ENCODE measurements around the gene AGAP1.

The AGAP1 gene

DNA sequence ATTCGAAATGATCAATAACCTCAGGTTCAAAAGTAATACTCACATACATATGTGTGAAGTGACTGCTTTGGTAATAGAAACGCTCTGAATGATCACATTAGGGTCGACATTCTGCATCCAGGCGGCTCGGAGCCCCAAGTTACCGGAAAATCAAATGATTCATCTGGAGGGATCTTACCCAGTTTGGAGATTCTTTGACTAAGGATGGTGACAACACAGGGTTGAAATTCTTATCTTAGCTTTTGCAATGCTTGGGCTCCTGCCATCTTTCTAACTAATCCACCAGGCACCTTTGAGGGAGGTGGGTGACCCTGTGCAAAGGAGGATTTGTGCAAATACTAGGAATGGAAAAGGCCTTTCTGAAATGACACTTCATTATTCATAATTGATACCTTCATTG, 663.5 kb downstream of the AGAP1 start:
- FAIRE-seq = no peak

DNA sequence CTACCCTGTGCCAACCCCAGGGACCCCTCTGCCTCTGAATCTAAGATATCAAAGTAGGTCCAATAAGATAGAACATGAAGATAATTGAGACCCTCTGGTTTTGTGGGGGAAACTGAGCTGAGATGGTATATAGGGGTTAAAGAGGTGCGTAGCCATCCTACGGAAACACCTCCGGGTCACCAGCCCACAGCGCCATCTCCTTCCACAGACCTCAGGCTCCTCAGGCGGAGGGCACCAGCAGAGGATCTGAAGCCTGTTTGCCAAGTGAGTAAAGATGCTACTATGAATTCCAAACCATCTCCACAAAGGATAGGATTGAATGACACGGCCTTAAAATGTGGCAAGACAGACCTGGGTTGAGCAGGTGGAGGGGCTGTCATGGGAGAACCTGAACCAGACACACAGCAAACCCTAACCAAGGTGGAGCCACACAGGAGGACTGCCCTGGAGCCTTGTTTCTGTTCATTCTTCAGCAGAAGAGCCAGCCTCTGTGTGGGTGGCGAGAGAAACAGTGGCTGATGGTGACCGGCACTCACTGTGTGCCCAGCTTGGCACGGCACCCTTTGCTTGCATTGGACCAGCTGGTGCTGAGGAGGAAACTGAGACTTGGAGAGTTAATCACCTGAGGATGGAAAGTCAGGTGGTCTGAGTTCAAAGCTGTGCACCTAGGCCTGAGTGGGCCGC, 664.1 kb downstream of the AGAP1 start:
- no peak for FAIRE-seq

DNA sequence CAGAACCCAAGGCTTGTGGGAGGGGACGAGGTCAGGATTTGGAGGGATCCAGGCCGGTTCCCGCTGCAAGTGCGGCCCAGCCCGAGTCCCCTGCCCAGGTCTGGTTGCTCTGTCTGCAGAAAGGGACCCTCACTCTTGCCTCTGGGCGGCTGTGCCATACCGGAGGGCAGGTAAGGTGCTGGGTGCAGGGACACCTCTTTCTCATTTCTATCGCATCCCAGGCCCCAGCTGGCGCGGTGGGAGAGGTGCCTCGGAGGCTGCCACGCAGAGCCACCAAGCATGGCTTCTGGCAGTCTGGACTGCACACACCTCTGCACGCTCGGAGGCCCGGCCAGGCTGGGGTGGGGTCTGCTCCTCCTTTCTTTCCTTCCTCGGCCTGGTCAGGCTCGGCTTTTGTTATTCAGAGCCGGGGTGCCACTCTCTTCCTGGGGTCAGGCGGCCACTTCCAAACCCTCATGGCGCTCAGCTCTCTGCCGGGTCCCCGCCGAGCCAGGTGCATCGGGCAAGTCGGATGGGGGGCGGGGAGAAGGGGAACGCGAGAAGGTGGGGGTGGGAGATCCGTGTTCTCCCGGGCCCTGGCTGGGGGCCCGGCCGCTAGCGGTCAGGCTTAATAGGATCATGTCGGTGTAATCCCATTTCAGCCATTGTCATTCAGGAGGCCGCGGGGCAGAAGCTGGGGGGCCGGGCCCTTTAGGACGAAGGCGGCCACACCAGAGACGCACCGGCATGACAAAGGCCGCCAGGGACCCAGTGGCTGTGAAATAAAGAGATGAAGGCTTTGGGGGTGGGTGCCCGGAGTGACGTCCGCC, 665.3 kb downstream of the AGAP1 start:
- no peak for FAIRE-seq

DNA sequence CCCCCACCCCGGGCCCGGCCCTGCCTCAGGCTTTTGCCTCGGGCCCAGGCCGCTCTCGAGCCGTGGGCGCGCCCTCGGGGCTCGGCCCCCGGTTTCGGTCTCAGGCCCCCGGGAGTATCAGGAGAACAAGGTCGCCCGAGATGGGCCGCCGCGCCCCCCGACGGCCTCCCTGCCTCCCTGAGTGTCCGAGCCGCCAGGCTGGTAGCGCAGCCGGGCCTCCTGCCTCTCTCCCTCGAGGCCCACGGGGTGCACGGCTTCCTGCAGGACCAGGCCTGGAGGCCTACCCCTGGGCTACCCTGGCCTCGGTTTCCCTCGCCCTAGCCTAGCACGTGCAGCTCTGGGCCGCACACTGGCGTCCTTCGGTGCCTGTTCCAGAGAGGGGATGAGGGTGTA, 665.9 kb downstream of the AGAP1 start:
- FAIRE-seq = no peak

DNA sequence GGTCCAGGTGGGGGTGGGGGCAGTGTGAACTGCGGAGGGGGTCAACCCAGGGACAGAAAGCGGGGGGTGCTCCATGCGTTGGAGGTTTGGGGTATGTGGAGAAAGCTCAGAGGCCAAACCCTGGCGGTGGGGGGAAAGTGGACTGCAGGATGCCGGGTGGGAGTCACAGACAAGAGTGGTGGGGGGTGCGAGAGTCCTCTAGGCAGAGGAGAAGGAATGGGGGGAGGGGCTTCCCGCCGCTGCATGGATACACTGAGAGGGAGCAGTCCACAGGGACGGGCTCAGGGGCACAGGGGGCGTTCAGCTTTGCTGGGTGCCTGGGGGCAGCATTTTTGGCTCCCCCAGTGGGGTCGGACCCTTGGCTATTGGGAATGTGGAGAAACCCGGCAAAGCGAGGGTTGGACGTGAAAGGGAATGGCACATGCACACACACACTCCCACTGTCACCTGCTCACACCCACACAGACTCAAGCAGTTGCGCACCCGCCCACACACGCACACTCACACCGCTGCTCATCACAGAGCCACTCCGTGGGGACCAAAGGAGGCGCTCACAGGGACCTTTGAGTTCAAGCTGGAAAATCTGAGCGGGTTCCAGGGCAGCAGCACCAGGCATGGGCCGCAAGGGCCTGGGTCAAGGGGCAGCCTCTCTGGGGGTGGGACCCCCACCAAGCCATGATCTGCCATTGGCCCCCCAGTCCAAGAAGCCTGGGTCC, 666.7 kb downstream of the AGAP1 start:
- no peak for FAIRE-seq

DNA sequence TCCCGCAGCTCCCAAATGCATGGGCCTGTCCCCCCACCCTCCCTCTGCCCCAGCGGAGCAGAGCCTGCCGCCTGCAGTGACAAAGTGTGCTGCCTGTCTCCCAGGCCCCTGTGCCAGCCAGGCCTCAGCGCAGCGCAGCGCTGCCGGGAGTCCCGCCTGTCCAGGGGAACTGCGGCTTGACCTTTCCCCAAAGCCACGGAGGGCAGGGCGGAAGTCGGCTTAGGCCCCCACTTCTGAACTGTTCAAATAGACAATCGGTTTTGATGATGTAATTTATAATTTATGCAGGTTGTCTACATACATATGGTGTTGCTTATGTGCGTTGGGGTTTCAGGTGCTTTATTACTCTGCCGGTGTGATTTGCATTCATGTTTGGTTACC, 667.2 kb downstream of the AGAP1 start:
- FAIRE-seq = no peak

DNA sequence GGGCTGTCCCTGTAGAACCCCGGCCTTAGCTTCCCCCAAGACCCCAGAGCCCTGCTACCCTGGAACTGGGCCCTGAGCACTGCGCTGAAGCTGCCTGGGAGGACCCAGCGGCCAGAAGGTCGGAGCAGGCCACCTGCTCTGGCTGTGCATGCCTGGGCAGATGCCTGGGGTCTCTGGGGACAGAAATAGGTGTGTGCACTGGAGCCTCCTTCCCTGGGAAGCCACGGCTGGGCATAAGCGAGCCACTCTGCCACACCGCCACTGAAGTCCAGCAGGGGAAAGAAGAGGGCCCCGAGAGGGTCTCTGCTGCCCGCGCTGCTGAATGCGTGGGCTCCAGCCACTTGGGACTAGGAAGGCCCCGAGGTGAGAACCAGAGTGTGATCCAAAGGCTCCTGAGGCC, 667.7 kb downstream of the AGAP1 start:
- FAIRE-seq = no peak

DNA sequence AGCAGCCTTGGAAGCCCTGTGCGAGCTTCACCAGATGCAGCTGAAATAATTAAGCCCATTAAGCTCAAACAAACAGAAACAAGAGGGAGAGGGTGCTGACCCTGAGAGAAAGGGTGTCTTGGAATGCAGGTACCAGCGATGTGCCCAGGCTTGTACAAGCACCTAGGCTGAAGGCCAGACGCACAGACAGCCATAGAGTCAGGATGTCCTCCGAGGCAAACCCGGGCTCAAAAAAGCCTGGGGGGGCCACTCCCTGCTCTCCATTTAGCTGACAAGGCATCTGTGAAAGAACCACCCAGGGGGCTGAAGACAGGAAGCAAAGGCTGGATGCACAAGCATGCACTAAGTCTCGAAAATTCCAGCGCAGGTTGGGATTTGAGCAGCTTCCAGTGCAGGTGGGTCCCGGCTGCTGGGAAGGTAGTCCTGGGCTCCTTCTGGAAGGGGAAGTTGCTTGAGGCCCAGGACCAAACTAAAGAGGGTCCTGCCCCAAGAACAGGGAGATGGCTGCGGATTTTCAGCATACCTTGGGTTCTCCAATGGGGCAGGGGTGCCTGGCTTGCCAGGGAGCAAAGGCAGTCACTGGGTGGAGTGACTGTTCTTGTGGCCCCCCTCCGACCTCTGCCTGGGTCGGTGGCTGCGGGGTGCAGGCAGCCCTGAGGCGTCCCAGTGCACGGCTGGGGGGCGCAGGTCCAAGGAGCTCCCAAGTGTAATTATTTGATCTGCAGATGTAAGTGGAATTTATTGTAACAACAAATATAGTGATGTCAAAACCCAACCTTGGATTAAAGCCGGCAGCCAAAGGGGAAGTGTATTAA, 668.4 kb downstream of the AGAP1 start:
- FAIRE-seq = no peak

DNA sequence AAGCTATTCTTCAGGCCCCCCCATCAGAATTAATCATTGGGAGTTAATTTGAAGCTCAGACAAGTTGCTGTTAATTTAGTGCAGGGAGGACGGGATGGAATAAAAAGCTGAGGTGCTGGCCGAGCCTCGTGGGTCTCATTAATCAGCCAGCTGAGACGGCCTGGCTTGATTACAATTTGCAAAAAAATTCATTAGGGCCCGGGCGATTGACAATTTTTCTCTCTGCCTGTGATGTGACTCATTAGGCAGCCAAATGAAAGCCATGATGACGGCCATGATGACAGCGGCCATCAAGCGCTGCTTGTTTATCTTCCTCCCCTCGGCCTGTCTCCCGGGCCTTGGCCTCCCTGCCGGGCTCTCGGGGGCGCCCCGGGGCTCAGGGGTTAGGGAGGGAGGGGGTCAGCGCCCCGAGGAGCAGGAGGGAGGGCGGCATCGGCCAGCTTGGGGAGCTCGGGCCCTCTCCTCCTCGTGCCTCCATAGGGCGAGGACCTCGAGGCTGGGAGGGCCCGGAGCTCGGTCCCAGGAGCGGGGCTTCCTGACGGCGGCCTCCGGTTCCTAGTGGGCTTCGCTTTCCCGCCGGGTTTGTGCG, 669.1 kb downstream of the AGAP1 start:
- FAIRE-seq = no peak

DNA sequence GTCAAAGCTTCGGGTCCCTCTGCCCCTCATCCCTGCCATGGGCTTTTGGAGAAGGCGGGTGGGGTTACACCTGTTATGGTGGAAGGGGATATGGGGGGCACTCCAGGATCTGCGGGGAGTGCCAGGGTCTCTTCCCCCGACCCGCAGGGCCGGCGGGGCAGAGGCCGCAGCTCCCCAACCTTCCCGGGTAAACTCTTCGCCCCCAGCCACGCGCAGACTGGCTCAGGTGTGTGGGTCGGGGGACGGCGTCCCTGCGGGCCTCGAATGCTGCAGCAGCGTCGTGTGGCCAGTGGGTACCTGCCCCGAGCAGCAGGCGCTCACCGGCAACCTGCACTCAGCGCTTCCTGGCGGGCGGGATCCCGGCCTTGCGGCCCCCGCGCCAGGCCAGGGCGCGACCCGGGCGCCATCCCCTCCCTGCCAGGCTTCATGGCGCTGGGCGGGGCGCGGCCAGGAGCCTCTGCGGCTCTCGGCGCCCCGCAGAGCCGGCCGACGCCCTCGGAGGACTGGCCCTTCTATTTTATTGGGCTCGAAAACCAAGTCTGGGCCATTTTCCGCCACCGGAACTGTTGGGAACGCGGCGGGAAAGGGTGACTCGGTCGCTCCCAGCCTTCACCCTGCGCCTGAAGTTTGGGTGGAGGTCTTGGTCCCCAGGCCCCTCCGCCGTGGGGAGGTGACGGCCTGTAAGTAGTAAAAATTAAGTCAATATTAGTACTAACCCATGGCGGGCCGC, 669.8 kb downstream of the AGAP1 start:
- FAIRE-seq = no peak

DNA sequence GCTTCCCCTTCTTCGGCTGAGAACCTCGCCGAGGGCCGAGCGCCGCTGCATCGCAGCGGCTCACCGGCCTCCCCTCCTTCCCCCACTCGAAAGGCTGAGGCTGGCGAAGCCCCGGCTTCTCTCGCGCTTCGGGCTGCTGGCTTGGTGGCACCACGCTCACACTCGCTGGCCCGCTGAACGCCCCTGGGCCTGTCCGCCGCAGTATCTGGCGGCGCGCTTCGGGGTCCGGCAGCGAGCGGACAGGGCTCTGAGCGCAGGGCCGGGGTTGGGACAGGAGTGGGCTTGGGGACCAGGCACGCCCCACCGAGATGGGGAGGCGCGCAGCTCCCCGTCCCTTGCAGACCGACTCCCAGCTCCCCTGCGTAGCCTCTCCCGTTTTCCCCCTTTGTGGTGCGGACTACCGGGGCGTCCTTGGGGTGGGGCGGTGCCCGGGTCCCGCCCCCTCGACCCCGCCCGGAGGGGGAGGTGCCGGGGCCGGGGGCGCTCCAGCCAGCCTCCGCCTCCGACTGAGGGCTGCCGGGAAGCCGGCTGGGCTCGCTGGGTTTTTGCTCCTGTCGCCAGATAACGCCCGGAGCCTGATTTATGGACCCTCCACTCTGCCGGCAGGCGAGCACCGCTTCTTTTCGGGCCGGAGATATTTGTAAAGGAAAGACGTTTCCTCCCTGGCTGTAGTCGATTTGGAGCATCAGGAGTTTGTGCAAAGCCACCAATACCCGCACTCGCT, 670.5 kb downstream of the AGAP1 start:
- FAIRE-seq = no peak

DNA sequence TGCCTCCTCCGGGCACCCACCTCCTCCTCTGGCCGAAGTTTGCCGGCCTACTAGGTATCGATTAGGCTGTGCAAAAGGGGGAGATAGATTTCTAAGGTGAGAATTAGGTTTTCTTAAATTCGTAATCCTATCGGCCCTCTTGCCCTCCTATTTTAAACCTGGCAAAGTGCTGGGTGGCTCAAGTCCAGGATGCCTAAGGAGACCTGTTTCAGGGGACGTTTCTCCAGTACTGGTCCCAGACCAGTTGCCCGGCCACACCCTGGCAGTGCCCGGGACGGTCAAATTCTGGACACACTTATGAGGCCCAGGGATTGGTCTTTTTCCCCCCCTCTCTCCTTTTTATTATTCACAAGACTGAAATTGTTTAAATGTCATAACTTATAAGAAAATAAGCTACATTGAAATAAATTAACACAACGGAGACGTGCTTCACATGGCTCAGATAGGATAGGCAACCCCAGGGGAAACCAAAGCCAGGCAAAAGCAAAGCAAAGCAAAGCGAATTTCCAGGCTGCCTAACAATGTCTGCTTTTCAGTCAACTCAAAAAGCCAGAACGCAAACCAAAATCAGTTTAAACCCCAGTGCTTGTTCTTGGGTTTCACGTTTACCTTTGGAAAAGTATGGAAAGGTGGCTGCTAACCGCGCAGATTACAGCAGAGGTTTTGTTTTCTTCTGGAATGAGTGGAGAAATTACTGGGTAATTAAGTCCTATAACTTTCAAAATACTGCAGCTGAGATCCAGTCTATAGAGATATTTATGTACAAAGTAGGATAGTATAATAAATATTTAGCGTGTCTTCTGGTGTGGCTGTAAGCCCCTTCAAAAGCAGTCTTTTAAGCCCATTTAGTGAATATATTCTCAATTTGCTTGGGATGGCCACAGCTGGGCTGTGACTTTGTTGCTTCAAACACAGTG, 671.3 kb downstream of the AGAP1 start:
- no peak for FAIRE-seq

DNA sequence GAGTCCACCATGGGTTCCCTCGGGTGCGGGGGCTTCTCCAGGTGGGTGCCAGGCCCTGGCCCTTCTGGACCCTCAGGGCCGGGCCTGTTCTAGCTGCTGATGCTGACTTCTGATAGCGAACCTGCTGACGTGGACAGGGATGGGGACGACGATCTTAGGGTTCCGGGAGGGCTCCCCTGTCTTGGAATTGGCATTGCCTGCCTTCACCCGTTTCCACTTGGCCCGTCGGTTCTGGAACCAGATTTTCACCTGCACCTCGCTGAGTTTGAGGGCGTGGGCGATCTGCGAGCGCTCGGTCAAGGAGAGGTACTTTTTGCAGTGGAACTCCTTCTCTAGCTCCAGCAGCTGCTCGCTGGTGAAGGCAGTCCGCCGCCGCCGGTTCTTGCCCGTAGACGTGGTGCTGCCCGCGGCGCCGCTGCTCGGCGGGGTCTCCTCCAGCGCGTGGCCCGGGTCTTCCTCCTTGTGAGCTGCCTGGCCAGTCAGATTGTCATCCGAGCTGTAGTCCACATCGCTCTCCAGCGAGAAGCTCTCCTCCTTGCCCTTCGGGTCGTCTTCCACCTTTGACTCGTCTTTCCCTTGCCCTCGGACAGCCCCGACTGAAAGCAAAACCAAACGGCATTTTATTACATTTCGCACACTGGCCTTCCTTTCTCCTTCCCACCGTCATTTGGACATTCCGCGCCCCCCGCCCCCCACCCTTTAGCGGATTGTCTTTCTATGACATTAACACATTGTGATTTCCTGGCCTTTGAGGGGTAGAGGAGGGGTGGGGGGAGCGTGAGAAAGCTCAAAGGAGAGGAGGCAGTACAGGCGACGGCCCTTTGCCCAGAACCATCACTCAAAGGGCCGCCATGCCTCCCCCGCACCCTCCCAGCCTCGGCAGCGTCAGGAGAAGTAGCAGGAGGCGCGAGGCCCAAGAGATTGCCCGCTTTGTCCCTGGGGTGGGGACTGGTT, 672.3 kb downstream of the AGAP1 start:
- no peak for FAIRE-seq

DNA sequence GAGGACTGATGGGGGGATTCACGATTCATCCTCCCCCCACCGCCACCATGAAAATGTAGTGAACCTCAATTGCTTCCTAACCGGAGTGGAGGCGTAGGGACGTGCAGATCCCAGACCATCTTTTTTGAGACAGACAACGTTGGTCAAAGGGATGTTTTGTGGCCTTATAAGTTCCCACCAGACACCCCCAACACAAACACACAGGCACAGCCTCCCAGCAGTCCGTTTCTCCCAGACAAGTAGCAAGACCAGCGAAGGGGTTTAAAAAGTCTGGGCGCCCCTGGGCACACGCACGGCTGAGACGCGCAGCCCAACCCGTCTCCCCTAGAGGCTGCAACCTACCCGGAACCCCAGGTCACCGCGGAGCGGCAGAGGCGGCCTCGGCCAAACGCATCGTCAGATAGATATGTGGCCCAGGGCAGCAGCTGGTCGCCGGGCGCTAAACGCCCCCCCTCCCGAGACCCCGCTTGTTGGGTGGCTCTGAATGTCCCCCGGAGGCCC, 673.0 kb downstream of the AGAP1 start:
- no peak for FAIRE-seq

DNA sequence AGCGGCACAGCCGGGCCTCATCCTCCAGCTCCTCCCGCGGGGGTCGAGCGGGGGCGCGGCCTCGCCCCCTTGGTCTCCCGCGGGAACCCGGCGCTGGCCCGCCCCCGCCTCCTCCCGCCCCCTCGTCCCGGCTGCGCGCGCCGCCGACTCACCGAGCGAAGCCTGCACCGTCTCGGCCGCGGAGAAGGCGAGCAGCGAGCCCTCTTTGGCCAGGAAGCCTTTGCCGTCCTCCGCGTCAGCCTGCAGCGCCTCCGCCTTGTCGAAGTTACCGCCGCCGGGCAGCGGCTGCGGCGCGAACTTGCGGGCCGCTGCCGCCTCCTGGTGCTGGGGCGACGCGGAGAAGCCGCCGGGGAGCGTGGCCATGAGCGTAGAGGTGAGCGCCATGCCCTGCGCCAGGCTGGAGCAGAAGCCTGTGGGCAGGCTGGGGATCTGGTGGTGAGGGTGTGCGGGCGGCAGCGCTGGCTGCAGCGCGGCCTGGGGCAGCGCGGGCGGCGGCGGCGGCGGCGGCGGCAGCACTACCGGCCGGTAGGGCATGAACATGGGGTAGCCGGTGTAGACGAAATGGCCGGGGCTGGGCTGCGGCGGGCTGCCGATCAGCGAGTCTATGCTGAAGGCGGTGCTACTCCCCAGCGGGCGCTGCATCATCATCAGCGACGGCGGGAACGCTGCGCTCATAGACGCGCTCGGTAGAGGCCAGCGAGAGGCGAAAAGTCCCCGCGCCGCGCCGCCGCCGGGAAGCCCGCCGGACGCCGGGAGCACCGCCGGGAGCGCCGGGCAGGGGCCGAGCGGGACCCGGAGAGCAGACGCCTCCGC, 673.7 kb downstream of the AGAP1 start:
- no peak for FAIRE-seq

DNA sequence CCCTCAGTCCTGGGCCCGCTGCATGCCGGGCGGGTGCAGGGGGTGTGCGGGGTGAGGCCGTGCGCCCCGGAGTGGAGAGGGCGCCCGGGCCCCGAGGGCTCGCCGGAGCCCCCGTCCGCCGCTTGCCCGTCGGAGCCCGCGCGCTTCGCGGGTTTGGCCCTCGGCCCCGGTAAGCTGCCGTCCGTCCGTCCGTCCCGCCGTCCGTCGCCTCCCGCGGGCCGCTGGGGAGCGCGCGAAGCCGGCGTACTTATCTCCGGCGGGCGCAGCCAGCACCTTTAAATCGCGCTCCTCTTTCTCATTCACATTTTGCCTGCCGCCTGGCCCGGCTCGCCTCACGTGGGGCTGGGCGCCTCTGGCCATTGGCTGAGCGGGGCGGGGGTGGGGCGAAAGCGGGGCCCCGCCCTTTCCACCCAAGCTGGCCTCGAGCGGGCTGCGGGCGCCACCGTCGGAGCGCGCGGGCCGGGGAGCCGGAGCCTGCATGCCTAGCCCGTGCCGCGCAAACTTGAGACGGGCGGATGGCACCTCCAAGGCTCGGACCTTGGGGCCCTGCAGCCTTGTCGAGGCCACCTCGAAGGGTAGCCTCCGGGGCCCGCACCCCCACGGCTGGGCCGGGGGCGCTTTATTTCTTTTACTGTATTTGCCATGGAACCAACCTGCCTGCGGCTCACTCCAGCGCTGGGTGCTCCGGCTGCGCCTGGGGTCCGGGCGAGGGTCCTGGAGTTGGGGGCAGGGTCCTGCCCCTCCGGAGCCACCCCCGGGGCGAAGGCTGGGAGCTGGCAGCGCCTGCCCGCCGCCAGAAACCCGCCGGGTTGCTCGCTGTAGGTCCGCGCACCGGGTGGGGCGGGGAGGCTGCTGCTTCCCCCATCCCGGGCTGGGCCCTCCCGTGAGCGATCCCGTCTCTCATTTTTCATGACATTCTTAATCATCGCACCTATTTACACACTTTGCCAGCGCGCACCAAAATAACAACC, 674.6 kb downstream of the AGAP1 start, which contains the start of gene GBX2:
Gene GBX2, minus strand, starts transcription at position 277 of the 971 bp plus-strand sequence. CDS start 415 bp downstream, outside the sequence.
- FAIRE-seq = no peak

All from TTC549 (cell line).